ENCODE results near the gene ADRA1B. TPM values are rescaled to one million over a fixed set of nuclear protein-coding genes. Genes with fewer than 3 reads are reported as not detected.
A peak's percentile ranks its signal among the peaks of the same experiment; 100 is the strongest.

ADRA1B gene
- total RNA-seq, 2 donors from 2014 or later: 0.14 to 0.74 TPM

- H3K4me3 ChIP-seq: peak overlapping the region; percentile 29 to 36
- intact Hi-C loops (cut with DNase I): loop anchor here (2.0 to 5.0 kb wide), 4 partner anchors 135 to 468 kb away; no protein-coding TSS in a partner anchor
- WGBS: 86% methylated on average over 36 of the region's 36 CpGs
- no peak overlapping the region for H3K27ac ChIP-seq
- TF ChIP-seq POLR2A (IDR thresholded peaks at IDR 0.05) (no peak), CTCF (IDR thresholded peaks at IDR 0.05) (no peak), POLR2AphosphoS5 (IDR thresholded peaks at IDR 0.05) (no peak)
- H3K27me3 ChIP-seq (replicated peaks; ENCODE audit: insufficient read depth): no peaks in the 10 kb centered on the region
- no peak for DNase-seq (ENCODE audit: low spot score)
- H3K9me3 ChIP-seq: no peaks in the 10 kb centered on the region
- no peaks in the 10 kb centered on the region for H3K36me3 ChIP-seq
- H3K4me1 ChIP-seq (replicated peaks): no peaks in the 10 kb centered on the region
These were observed 819 bp downstream of the ADRA1B start for GRCh38 chr5:159916841-159917761.

GRCh38 chr5:159917994-159918393, 1.7 kb downstream of the ADRA1B start:
- TF ChIP-seq CTCF (IDR thresholded peaks at IDR 0.05): no peak
- TF ChIP-seq POLR2AphosphoS5 (IDR thresholded peaks at IDR 0.05): no peak
- TF ChIP-seq POLR2A (IDR thresholded peaks at IDR 0.05): no peak
- Histone ChIP-seq H3K36me3 (no peaks in the 10 kb centered on the region), H3K27ac (no peak overlapping the region), H3K4me1 (replicated peaks) (no peaks in the 10 kb centered on the region), H3K9me3 (no peaks in the 10 kb centered on the region), H3K4me3 (no peak overlapping the region), H3K27me3 (replicated peaks; ENCODE audit: insufficient read depth) (no peaks in the 10 kb centered on the region)
- WGBS: 81% methylated on average over 10 of the region's 10 CpGs
- intact Hi-C loops (cut with DNase I): loop anchor here (2.0 to 5.0 kb wide), 4 partner anchors 136 to 469 kb away; no protein-coding TSS in a partner anchor
- DNase-seq (ENCODE audit: low spot score): no peak

DNA sequence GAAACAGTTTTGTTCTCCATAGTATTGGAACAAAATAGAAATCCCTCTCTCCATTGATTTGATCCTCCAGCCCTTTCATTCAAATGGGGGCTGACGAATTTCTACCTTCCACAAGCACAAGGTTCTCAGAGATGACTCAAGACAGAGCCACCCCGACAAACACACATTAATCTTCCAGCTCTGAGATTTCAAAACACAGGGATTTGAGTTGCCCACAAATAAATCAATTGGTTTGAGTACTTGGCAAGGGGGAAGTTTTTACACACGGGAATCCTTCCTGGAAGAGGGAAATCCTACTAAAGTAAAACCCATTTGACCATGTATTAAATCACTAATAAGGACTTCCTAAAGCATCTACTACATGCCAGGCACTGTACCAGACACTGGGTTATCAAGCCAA, 5.4 kb downstream of the ADRA1B start:
- TF ChIP-seq POLR2A (IDR thresholded peaks at IDR 0.05): no peak
- H3K27ac ChIP-seq: no peak overlapping the region
- DNase-seq (ENCODE audit: low spot score): no peak
- H3K4me1 ChIP-seq (replicated peaks): no peaks in the 10 kb centered on the region
- H3K27me3 ChIP-seq (replicated peaks; ENCODE audit: insufficient read depth): no peaks in the 10 kb centered on the region
- WGBS: 75% methylated on average over 3 of the region's 3 CpGs
- H3K36me3 ChIP-seq: no peaks in the 10 kb centered on the region
- H3K4me3 ChIP-seq: no peak overlapping the region
- H3K9me3 ChIP-seq: no peaks in the 10 kb centered on the region
- intact Hi-C loops (cut with DNase I): no loop called here

DNA sequence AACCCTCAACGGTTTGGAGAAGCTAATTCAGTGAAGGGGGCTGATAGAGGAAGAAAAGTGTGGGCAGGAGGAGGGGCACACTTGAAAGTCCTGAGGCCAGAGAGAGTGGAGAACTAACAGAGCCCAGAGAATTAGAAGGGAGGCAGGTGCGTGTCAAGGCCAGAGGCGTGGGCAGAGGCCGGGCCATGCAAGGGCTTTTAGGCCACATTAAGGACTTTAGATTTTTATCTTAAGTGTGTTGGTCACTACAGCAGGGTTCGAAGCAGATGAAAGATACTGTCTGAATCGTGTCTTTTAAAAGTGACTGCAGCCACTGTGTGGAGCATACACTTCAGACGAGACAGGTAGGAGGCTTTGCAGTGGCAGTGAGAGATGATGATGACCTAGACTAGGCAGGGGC, 6.7 kb downstream of the ADRA1B start:
- no peak for TF ChIP-seq POLR2A (IDR thresholded peaks at IDR 0.05)
- no peak for TF ChIP-seq CTCF (IDR thresholded peaks at IDR 0.05)
- TF ChIP-seq POLR2AphosphoS5 (IDR thresholded peaks at IDR 0.05): no peak
- Histone ChIP-seq H3K4me1 (replicated peaks) (no peaks in the 10 kb centered on the region), H3K27ac (no peak overlapping the region), H3K9me3 (no peaks in the 10 kb centered on the region), H3K27me3 (replicated peaks; ENCODE audit: insufficient read depth) (no peaks in the 10 kb centered on the region), H3K36me3 (no peaks in the 10 kb centered on the region), H3K4me3 (no peak overlapping the region)
- intact Hi-C loops (cut with DNase I): no loop called here
- 81% methylated on average over 7 of the region's 7 CpGs for WGBS
- no peak for DNase-seq (ENCODE audit: low spot score)

DNA sequence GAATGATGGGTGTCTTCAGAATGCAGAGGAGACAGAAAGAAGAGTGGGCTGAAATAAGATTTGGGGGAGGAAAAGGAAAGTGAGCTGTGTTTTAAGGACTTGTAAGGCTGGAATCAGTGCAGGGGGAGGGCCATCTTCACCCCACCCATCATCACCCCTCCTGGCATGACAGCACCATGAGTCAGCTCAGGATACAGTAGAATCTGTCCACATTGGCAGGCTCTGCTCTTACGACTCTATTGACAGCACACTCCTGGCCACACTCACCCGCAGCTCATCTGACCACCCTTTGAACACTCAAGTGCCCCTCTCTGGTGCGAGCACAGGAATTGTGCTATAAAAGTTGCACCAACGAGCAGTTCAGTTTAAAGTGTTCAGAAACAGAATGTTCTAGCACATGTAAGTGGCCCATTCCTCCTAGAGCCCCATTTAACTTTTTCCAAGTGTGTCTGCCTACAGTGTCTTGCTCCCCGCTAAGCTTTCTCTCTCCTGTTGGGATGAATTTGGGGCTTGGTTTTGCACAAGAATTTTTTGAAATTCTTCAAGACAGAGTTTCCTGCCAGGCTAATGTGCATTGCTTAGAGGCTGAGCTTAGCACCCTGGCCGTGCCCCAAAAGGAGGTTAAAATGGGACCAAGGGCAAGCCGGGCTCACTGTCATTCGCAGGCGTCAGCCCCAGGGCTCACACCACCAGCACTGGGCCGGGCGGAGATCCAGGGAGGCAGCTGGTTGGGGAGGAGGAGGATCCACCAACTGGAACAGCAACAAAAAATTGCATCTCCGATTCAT, 12.0 kb downstream of the ADRA1B start:
- no peak for DNase-seq (ENCODE audit: low spot score)
- intact Hi-C loops (cut with DNase I): no loop called here
- Histone ChIP-seq H3K4me3 (no peak overlapping the region), H3K36me3 (no peaks in the 10 kb centered on the region), H3K4me1 (replicated peaks) (no peaks in the 10 kb centered on the region), H3K27ac (no peak overlapping the region), H3K27me3 (replicated peaks; ENCODE audit: insufficient read depth) (no peaks in the 10 kb centered on the region), H3K9me3 (no peaks in the 10 kb centered on the region)
- WGBS: 49% methylated on average over 12 of the region's 12 CpGs
- TF ChIP-seq POLR2A (IDR thresholded peaks at IDR 0.05) (no peak), CTCF (IDR thresholded peaks at IDR 0.05) (no peak), POLR2AphosphoS5 (IDR thresholded peaks at IDR 0.05) (no peak)
